Adrenal gland (tissue), 5 donors: ENCODE results near the gene SLC9A9.

Source experiments
- CTCF ChIP-seq, 6 experiments: fragments of 450-650 bp in 4 of 6; fragments of 200-600 bp in 2 of 6; sonication (generic) in 1 of 6; IDR thresholded peaks; 1 replicate in 5 of 6; 2 replicates in 1 of 6; pipeline versions ENCODE4 v1.5.1 to v1.8.0; 2016 to 2021; ENCODE audit warnings: antibody characterized with exemption in 6 of 6, mild to moderate bottlenecking in 2 of 6, moderate library complexity in 1 of 6
- POLR2A ChIP-seq, 2 donors: fragments of 450-650 bp; IDR thresholded peaks; one replicate each; pipeline ENCODE4 v1.6.1; 2017; ENCODE audit warnings: antibody characterized with exemption in 2 of 2, mild to moderate bottlenecking in 2 of 2, moderate library complexity in 1 of 2
- donor health status: DM: no; HTN: no; CAD: no.

GRCh38 chr3:143313893-143314188 lies 534.4 kb downstream of the SLC9A9 start:
- TF ChIP-seq CTCF (IDR thresholded peaks at IDR 0.05) = no peak
- no peak for TF ChIP-seq POLR2A (IDR thresholded peaks at IDR 0.05)
